ENCODE results near the gene SCAMP3. TPM values are rescaled to one million over a fixed set of nuclear protein-coding genes. Genes with fewer than 3 reads are reported as not detected.

Gene SCAMP3
- total and polyA plus RNA-seq, 2 experiments from 2014 or later = 50.5 to 52.5 TPM

DNA sequence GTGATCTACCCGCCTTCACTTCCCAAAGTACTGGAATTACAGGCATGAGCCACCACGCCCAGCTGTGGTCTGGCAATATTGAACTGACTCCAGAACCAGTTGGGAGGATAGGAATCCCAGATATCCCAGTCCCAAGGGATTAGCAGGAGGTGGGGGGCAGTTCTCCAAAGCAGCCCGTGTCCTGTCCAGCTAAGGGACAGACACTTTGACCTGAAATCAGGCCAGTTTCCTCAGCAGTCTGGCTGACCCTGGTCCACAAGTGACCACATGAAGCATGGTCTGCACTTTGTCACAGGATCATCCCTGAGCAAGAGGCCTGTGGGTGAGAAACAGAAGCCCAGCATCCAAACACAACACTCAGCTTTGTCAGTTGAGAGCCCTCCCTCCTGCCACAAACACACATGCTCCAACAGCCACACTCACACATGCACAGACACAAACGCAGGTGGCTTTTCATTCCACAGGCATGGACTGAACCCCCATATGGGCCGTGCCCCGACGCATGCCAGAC, 43.8 kb upstream of the SCAMP3 start (continued):
- TF ChIP-seq, protein P1, sequence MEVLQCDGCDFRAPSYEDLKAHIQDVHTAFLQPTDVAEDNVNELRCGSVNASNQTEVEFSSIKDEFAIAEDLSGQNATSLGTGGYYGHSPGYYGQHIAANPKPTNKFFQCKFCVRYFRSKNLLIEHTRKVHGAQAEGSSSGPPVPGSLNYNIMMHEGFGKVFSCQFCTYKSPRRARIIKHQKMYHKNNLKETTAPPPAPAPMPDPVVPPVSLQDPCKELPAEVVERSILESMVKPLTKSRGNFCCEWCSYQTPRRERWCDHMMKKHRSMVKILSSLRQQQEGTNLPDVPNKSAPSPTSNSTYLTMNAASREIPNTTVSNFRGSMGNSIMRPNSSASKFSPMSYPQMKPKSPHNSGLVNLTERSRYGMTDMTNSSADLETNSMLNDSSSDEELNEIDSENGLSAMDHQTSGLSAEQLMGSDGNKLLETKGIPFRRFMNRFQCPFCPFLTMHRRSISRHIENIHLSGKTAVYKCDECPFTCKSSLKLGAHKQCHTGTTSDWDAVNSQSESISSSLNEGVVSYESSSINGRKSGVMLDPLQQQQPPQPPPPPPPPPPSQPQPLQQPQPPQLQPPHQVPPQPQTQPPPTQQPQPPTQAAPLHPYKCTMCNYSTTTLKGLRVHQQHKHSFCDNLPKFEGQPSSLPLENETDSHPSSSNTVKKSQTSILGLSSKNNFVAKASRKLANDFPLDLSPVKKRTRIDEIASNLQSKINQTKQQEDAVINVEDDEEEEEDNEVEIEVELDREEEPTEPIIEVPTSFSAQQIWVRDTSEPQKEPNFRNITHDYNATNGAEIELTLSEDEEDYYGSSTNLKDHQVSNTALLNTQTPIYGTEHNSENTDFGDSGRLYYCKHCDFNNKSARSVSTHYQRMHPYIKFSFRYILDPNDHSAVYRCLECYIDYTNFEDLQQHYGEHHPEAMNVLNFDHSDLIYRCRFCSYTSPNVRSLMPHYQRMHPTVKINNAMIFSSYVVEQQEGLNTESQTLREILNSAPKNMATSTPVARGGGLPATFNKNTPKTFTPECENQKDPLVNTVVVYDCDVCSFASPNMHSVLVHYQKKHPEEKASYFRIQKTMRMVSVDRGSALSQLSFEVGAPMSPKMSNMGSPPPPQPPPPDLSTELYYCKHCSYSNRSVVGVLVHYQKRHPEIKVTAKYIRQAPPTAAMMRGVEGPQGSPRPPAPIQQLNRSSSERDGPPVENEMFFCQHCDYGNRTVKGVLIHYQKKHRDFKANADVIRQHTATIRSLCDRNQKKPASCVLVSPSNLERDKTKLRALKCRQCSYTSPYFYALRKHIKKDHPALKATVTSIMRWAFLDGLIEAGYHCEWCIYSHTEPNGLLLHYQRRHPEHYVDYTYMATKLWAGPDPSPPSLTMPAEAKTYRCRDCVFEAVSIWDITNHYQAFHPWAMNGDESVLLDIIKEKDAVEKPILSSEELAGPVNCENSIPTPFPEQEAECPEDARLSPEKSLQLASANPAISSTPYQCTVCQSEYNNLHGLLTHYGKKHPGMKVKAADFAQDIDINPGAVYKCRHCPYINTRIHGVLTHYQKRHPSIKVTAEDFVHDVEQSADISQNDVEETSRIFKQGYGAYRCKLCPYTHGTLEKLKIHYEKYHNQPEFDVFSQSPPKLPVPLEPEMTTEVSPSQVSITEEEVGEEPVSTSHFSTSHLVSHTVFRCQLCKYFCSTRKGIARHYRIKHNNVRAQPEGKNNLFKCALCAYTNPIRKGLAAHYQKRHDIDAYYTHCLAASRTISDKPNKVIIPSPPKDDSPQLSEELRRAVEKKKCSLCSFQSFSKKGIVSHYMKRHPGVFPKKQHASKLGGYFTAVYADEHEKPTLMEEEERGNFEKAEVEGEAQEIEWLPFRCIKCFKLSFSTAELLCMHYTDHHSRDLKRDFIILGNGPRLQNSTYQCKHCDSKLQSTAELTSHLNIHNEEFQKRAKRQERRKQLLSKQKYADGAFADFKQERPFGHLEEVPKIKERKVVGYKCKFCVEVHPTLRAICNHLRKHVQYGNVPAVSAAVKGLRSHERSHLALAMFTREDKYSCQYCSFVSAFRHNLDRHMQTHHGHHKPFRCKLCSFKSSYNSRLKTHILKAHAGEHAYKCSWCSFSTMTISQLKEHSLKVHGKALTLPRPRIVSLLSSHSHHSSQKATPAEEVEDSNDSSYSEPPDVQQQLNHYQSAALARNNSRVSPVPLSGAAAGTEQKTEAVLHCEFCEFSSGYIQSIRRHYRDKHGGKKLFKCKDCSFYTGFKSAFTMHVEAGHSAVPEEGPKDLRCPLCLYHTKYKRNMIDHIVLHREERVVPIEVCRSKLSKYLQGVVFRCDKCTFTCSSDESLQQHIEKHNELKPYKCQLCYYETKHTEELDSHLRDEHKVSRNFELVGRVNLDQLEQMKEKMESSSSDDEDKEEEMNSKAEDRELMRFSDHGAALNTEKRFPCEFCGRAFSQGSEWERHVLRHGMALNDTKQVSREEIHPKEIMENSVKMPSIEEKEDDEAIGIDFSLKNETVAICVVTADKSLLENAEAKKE (CRISPR knock-in tag; IDR thresholded peaks at IDR 0.05) = no peak

GRCh38 chr1:155304558-155305063, 42.5 kb upstream of the SCAMP3 start:
- H3F3A ChIP-seq (replicated peaks; ENCODE audit: low read depth) = peaks cover 8% of the 10 kb centered on the region; the same call in 1 of the 2 replicates
- H3K4me1 ChIP-seq (ENCODE audit: insufficient read depth) = peaks cover 6% of the 10 kb centered on the region
- no peaks in the 10 kb centered on the region for H3K36me3 ChIP-seq (ENCODE audit: insufficient read depth)
- peaks cover 3% of the 10 kb centered on the region; the same call in 1 of the 3 replicates for H3K36me3 Mint-ChIP-seq (ENCODE audit: low read depth)
- no peaks in the 10 kb centered on the region for H4K20me1 ChIP-seq (replicated peaks; ENCODE audit: insufficient read depth)
- H3K4me1 Mint-ChIP-seq = peaks cover 12% of the 10 kb centered on the region
- no peak overlapping the region for H2AFZ ChIP-seq
- H3K4me3 ChIP-seq = no peak overlapping the region
- H3K9me2 ChIP-seq (ENCODE audit: insufficient read depth) = no peaks in the 10 kb centered on the region
- no peak overlapping the region for H3K4me2 ChIP-seq
- no peaks in the 10 kb centered on the region for H3K9me3 Mint-ChIP-seq
- no peak for DNase-seq (ENCODE audit: low spot score)
- no peaks in the 10 kb centered on the region for H3K27me3 ChIP-seq (ENCODE audit: insufficient read depth)
- no peak for ATAC-seq
- H3K79me2 ChIP-seq (replicated peaks; ENCODE audit: insufficient read depth) = peaks cover 8% of the 10 kb centered on the region
- H3K27ac ChIP-seq (ENCODE audit: low read depth) = no peak overlapping the region
- H3K4me3 Mint-ChIP-seq = no peak overlapping the region
- no peak overlapping the region for H3K27ac Mint-ChIP-seq
- peaks cover 10% of the 10 kb centered on the region for H3K27me3 Mint-ChIP-seq (ENCODE audit: insufficient read depth, low read depth, poor library complexity)
- TF ChIP-seq POLR2AphosphoS5 (IDR thresholded peaks at IDR 0.05; ENCODE audit: low read depth) (no peak), CREB1 (CRISPR knock-in tag; IDR thresholded peaks at IDR 0.05; ENCODE audit: low read depth) (no peak), NANOG (IDR thresholded peaks at IDR 0.05; ENCODE audit: borderline replicate concordance) (no peak), REST (IDR thresholded peaks at IDR 0.05; ENCODE audit: unreplicated experiment) (no peak), ZNF331 (CRISPR knock-in tag; IDR thresholded peaks at IDR 0.05; ENCODE audit: low read depth) (no peak)
- TF ChIP-seq, protein P2, sequence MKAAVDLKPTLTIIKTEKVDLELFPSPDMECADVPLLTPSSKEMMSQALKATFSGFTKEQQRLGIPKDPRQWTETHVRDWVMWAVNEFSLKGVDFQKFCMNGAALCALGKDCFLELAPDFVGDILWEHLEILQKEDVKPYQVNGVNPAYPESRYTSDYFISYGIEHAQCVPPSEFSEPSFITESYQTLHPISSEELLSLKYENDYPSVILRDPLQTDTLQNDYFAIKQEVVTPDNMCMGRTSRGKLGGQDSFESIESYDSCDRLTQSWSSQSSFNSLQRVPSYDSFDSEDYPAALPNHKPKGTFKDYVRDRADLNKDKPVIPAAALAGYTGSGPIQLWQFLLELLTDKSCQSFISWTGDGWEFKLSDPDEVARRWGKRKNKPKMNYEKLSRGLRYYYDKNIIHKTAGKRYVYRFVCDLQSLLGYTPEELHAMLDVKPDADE (IDR thresholded peaks at IDR 0.05) = no peak
